22Rv1 (cell line): ENCODE results near the gene NQO1.

Source experiments
- ZFX ChIP-seq: fragments of 450-650 bp; IDR thresholded peaks from 2 replicates; pipeline ENCODE4 v1.6.1; 2017; ENCODE audit warnings: antibody characterized with exemption, borderline replicate concordance
- TF ChIP-seq, protein P1 (sequence below): fragments of 450-650 bp; IDR thresholded peaks from 2 replicates; pipeline ENCODE4 v1.5.1; 2017; ENCODE audit warnings: mild to moderate bottlenecking

DNA sequence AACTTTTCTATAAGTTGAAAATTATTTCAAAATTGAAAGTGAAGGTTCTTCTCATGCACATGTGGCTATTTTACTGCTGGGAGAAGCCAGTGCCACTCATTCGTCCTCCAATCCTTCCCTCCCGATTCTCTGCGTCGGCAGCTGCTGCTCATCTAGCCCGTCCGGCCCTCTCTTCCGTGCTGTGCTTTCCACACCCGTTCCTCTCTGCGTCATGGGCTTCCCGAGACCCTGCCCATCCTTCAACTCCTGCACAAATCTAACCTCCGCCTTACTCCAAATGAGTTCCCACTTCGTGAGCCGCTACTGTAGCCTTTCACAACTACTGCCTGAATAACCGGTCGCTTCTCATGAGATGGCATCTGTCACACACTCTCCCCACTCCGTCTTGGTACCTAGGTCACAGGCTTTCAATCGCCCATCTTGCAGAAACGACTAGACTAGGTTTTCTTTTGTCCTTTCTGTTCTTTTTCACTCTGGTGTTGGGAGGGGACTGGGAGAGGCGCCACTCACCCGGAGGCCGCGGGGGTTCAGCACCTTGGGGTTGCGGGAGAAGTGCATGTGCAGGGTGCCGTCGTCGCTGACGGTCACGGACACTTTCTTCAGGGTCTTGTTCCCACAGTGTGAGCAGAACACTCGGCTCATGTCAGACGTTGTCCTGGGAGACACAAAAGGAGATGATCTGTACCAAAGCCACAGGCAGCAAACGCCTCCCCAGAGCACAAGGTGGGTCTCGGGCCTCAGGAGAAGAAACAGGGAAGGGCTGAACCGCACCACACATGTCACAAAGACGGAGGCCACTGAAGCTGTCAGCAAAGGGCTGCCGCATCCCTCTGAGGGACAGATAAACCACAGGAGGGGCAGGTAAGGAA lies 18.2 kb upstream of the NQO1 start:
- TF ChIP-seq, protein P1, sequence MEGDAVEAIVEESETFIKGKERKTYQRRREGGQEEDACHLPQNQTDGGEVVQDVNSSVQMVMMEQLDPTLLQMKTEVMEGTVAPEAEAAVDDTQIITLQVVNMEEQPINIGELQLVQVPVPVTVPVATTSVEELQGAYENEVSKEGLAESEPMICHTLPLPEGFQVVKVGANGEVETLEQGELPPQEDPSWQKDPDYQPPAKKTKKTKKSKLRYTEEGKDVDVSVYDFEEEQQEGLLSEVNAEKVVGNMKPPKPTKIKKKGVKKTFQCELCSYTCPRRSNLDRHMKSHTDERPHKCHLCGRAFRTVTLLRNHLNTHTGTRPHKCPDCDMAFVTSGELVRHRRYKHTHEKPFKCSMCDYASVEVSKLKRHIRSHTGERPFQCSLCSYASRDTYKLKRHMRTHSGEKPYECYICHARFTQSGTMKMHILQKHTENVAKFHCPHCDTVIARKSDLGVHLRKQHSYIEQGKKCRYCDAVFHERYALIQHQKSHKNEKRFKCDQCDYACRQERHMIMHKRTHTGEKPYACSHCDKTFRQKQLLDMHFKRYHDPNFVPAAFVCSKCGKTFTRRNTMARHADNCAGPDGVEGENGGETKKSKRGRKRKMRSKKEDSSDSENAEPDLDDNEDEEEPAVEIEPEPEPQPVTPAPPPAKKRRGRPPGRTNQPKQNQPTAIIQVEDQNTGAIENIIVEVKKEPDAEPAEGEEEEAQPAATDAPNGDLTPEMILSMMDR: no peak
- no peak for TF ChIP-seq ZFX
